GM23338 (cell line): ENCODE results near the gene NDUFV2. TPM values are rescaled to one million over a fixed set of nuclear protein-coding genes. Genes with fewer than 3 reads are reported as not detected.

Experiments used
- ATAC-seq: fragments of 200-7000 bp; cut with Tn5 transposase; 3 replicates; pipeline ENCODE4 v1.9.1; 2020
- DNase-seq: peaks from one replicate; pipeline ENCODE4 v3.0.0-alpha.2; 2015; ENCODE audit warnings: low spot score
- H2AFZ ChIP-seq: fragments of 200-600 bp; sonication (generic); 2 replicates; pipeline ENCODE4 v1.8.0; 2016; ENCODE audit warnings: antibody characterized with exemption, mild to moderate bottlenecking, moderate library complexity
- H3F3A ChIP-seq: fragments of 200-600 bp; sonication (generic); replicated peaks from 2 replicates; pipeline ENCODE4 v1.8.0; 2017; ENCODE audit warnings: antibody characterized with exemption, mixed run types, low read depth
- H3K27ac ChIP-seq: fragments of 200-600 bp; sonication (generic); 2 replicates; pipeline ENCODE4 v1.6.1; 2016; ENCODE audit warnings: low read depth
- H3K27me3 ChIP-seq: fragments of 200-600 bp; sonication (generic); 2 replicates; pipeline ENCODE4 v1.8.0; 2016; ENCODE audit warnings: mild to moderate bottlenecking, mixed run types, moderate library complexity; ENCODE audit not compliant: insufficient read depth
- H3K36me3 ChIP-seq: fragments of 200-600 bp; sonication (generic); 2 replicates; pipeline ENCODE4 v1.8.0; 2016; ENCODE audit warnings: mild to moderate bottlenecking; ENCODE audit not compliant: insufficient read depth
- H3K4me1 ChIP-seq: fragments of 200-600 bp; sonication (generic); 2 replicates; pipeline ENCODE4 v1.8.0; 2016; ENCODE audit warnings: mild to moderate bottlenecking, moderate library complexity; ENCODE audit not compliant: insufficient read depth
- H3K4me2 ChIP-seq: fragments of 200-600 bp; sonication (generic); 2 replicates; pipeline ENCODE4 v1.7.1; 2017; ENCODE audit warnings: mixed run types
- H3K4me3 ChIP-seq: fragments of 200-600 bp; sonication (generic); 2 replicates; pipeline ENCODE4 v1.6.1; 2016; ENCODE audit warnings: mixed run types
- H3K79me2 ChIP-seq: fragments of 200-600 bp; sonication (generic); replicated peaks from 2 replicates; pipeline ENCODE4 v1.8.0; 2017; ENCODE audit warnings: mild to moderate bottlenecking; ENCODE audit not compliant: insufficient read depth
- H3K9me2 ChIP-seq: fragments of 200-600 bp; sonication (generic); 2 replicates; pipeline ENCODE4 v1.8.0; 2017; ENCODE audit not compliant: insufficient read depth
- H4K20me1 ChIP-seq: fragments of 200-600 bp; sonication (generic); replicated peaks from 2 replicates; pipeline ENCODE4 v1.8.0; 2017; ENCODE audit warnings: mild to moderate bottlenecking; ENCODE audit not compliant: insufficient read depth
- H3K27ac Mint-ChIP-seq: 2 replicates; pipeline ENCODE4 v1.8.0; 2020; ENCODE audit warnings: inconsistent platforms, mild to moderate bottlenecking, moderate library complexity, mixed read lengths
- H3K27me3 Mint-ChIP-seq: 3 replicates; pipeline ENCODE4 v1.8.0; 2022; ENCODE audit warnings: low read depth, mild to moderate bottlenecking, moderate library complexity, mixed read lengths, inconsistent platforms; ENCODE audit not compliant: insufficient read depth, poor library complexity
- H3K36me3 Mint-ChIP-seq: 3 replicates; pipeline ENCODE4 v1.8.0; 2021; ENCODE audit warnings: low read depth, mild to moderate bottlenecking, inconsistent platforms, moderate library complexity, mixed read lengths
- H3K4me1 Mint-ChIP-seq: 3 replicates; pipeline ENCODE4 v1.8.0; 2020; ENCODE audit warnings: mild to moderate bottlenecking, inconsistent platforms, mixed read lengths
- H3K4me3 Mint-ChIP-seq: 3 replicates; pipeline ENCODE4 v1.8.0; 2021; ENCODE audit warnings: moderate library complexity, mild to moderate bottlenecking, inconsistent platforms, mixed read lengths
- H3K9me3 Mint-ChIP-seq: 3 replicates; pipeline ENCODE4 v1.8.0; 2020; ENCODE audit warnings: moderate library complexity, mild to moderate bottlenecking, inconsistent platforms, mixed read lengths
- CREB1 ChIP-seq: fragments of 250-450 bp; sonication (Bioruptor Pico); IDR thresholded peaks from 2 replicates; pipeline ENCODE4 v1.5.0; 2020; ENCODE audit warnings: low read depth, mild to moderate bottlenecking, moderate library complexity
- ETS1 ChIP-seq: IDR thresholded peaks from 2 replicates; pipeline ENCODE4 v1.6.1; 2016; ENCODE audit warnings: antibody characterized with exemption
- EZH2 ChIP-seq: fragments of 200-600 bp; sonication (generic); IDR thresholded peaks from one replicate; pipeline ENCODE4 v1.8.0; 2017; ENCODE audit warnings: antibody characterized with exemption, mild to moderate bottlenecking, low read depth; ENCODE audit not compliant: unreplicated experiment
- EZH2phosphoT487 ChIP-seq: fragments of 200-600 bp; sonication (generic); IDR thresholded peaks from one replicate; pipeline ENCODE4 v1.8.1; 2018; ENCODE audit warnings: antibody characterized with exemption; ENCODE audit not compliant: unreplicated experiment
- JUNB ChIP-seq: IDR thresholded peaks from one replicate; pipeline ENCODE4 v1.6.1; 2016; ENCODE audit warnings: antibody characterized with exemption; ENCODE audit not compliant: unreplicated experiment
- NANOG ChIP-seq: IDR thresholded peaks from 2 replicates; pipeline ENCODE4 v1.6.1; 2016; ENCODE audit warnings: antibody characterized with exemption, borderline replicate concordance
- POLR2AphosphoS5 ChIP-seq: IDR thresholded peaks from 2 replicates; pipeline ENCODE4 v1.6.1; 2016; ENCODE audit warnings: antibody characterized with exemption, low read depth
- STAT1 ChIP-seq: IDR thresholded peaks from one replicate; pipeline ENCODE4 v1.6.1; 2016; ENCODE audit warnings: antibody characterized with exemption; ENCODE audit not compliant: unreplicated experiment
- ZNF114 ChIP-seq: fragments of 250-450 bp; sonication (Bioruptor Pico); IDR thresholded peaks from 2 replicates; pipeline ENCODE4 v1.5.0; 2020; ENCODE audit warnings: mild to moderate bottlenecking, moderate library complexity
- ZNF331 ChIP-seq: fragments of 250-450 bp; sonication (Bioruptor Pico); IDR thresholded peaks from 2 replicates; pipeline ENCODE4 v1.5.0; 2020; ENCODE audit warnings: low read depth, mild to moderate bottlenecking, moderate library complexity
- ZNF462 ChIP-seq: fragments of 250-450 bp; sonication (Bioruptor Pico); IDR thresholded peaks from 2 replicates; pipeline ENCODE4 v1.5.0; 2020; ENCODE audit warnings: mild to moderate bottlenecking, moderate library complexity
- polyA plus RNA-seq: library from polyadenylated mRNA; unstranded; fragments of >200 nt; fragmentation: Nextera tagmentation; extraction: Ambion mirVana; gene quantifications from 2 replicates; pipeline ENCODE4 v1.2.1, GENCODE V29; 2016
- total RNA-seq: library from RNA; depleted of rRNA; stranded (reverse); fragments of >200 nt; shearing (Covaris generic); gene quantifications from 2 replicates; pipeline ENCODE4 v1.2.3, GENCODE V29; 2014
- TF ChIP-seq, protein P1 (sequence below): IDR thresholded peaks from one replicate; pipeline ENCODE4 v1.6.1; 2018; ENCODE audit warnings: antibody characterized with exemption; ENCODE audit not compliant: unreplicated experiment
- TF ChIP-seq, protein P2 (sequence below), 2 experiments: fragments of 200-600 bp in 1 of 2; sonication (generic) in 1 of 2; conservative IDR thresholded peaks; 2 replicates each; pipeline versions ENCODE4 v1.5.1 to v1.6.1; 2016 to 2017; ENCODE audit warnings: antibody characterized with exemption in 2 of 2, low read depth in 2 of 2, mild to moderate bottlenecking in 2 of 2, moderate library complexity in 1 of 2

NDUFV2 gene
- total and polyA plus RNA-seq, 2 experiments from 2014 or later: 157 to 577 TPM

- no peak overlapping the region for H3K27ac ChIP-seq
- Mint-ChIP-seq H3K4me1 (no peaks in the 10 kb centered on the region), H3K27ac (no peak overlapping the region), H3K36me3 (no peaks in the 10 kb centered on the region), H3K9me3 (no peaks in the 10 kb centered on the region), H3K4me3 (no peak overlapping the region), H3K27me3 (peaks cover 1% of the 10 kb centered on the region)
- H3K4me3 ChIP-seq: no peak overlapping the region
- H3K79me2 ChIP-seq: no peaks in the 10 kb centered on the region
- no peak overlapping the region for H3K4me2 ChIP-seq
- DNase-seq (no peak), ATAC-seq (no peak)
- no peak overlapping the region for H2AFZ ChIP-seq
- no peaks in the 10 kb centered on the region for H3K36me3 ChIP-seq
- H3K4me1 ChIP-seq: no peaks in the 10 kb centered on the region
- H3F3A ChIP-seq: no peaks in the 10 kb centered on the region
- TF ChIP-seq, protein P1, sequence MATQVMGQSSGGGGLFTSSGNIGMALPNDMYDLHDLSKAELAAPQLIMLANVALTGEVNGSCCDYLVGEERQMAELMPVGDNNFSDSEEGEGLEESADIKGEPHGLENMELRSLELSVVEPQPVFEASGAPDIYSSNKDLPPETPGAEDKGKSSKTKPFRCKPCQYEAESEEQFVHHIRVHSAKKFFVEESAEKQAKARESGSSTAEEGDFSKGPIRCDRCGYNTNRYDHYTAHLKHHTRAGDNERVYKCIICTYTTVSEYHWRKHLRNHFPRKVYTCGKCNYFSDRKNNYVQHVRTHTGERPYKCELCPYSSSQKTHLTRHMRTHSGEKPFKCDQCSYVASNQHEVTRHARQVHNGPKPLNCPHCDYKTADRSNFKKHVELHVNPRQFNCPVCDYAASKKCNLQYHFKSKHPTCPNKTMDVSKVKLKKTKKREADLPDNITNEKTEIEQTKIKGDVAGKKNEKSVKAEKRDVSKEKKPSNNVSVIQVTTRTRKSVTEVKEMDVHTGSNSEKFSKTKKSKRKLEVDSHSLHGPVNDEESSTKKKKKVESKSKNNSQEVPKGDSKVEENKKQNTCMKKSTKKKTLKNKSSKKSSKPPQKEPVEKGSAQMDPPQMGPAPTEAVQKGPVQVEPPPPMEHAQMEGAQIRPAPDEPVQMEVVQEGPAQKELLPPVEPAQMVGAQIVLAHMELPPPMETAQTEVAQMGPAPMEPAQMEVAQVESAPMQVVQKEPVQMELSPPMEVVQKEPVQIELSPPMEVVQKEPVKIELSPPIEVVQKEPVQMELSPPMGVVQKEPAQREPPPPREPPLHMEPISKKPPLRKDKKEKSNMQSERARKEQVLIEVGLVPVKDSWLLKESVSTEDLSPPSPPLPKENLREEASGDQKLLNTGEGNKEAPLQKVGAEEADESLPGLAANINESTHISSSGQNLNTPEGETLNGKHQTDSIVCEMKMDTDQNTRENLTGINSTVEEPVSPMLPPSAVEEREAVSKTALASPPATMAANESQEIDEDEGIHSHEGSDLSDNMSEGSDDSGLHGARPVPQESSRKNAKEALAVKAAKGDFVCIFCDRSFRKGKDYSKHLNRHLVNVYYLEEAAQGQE: no peak
- TF ChIP-seq EZH2 (no peak), JUNB (no peak), ZNF462 (CRISPR knock-in tag) (no peak), CREB1 (CRISPR knock-in tag) (no peak), ZNF331 (no peak), EZH2phosphoT487 (no peak), ETS1 (no peak), POLR2AphosphoS5 (no peak), NANOG (no peak), STAT1 (no peak), ZNF114 (no peak)
- TF ChIP-seq, protein P2, sequence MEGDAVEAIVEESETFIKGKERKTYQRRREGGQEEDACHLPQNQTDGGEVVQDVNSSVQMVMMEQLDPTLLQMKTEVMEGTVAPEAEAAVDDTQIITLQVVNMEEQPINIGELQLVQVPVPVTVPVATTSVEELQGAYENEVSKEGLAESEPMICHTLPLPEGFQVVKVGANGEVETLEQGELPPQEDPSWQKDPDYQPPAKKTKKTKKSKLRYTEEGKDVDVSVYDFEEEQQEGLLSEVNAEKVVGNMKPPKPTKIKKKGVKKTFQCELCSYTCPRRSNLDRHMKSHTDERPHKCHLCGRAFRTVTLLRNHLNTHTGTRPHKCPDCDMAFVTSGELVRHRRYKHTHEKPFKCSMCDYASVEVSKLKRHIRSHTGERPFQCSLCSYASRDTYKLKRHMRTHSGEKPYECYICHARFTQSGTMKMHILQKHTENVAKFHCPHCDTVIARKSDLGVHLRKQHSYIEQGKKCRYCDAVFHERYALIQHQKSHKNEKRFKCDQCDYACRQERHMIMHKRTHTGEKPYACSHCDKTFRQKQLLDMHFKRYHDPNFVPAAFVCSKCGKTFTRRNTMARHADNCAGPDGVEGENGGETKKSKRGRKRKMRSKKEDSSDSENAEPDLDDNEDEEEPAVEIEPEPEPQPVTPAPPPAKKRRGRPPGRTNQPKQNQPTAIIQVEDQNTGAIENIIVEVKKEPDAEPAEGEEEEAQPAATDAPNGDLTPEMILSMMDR (conservative IDR thresholded peaks at IDR 0.05; ENCODE audit: low read depth in 2 of 2): no peak
- H3K9me2 ChIP-seq: no peaks in the 10 kb centered on the region
- no peaks in the 10 kb centered on the region for H4K20me1 ChIP-seq
- H3K27me3 ChIP-seq: no peaks in the 10 kb centered on the region
Measured at GRCh38 chr18:9087144-9087543, 15.4 kb upstream of the NDUFV2 start.
